GM10266 (cell line): Measurements from ENCODE around the gene CTXN1.

ENCODE experiments used
- DNase-seq: peaks from one replicate; pipeline ENCODE4 v3.0.0; 2012; ENCODE audit errors: extremely low spot score
- TF ChIP-seq, protein P1 (sequence below): IDR thresholded peaks from 2 replicates; pipeline ENCODE4 v1.5.1; 2012; ENCODE audit warnings: mild to moderate bottlenecking, low read depth; ENCODE audit not compliant: control insufficient read depth, insufficient read depth; ENCODE audit errors: missing control alignments

Gene CTXN1

DNA sequence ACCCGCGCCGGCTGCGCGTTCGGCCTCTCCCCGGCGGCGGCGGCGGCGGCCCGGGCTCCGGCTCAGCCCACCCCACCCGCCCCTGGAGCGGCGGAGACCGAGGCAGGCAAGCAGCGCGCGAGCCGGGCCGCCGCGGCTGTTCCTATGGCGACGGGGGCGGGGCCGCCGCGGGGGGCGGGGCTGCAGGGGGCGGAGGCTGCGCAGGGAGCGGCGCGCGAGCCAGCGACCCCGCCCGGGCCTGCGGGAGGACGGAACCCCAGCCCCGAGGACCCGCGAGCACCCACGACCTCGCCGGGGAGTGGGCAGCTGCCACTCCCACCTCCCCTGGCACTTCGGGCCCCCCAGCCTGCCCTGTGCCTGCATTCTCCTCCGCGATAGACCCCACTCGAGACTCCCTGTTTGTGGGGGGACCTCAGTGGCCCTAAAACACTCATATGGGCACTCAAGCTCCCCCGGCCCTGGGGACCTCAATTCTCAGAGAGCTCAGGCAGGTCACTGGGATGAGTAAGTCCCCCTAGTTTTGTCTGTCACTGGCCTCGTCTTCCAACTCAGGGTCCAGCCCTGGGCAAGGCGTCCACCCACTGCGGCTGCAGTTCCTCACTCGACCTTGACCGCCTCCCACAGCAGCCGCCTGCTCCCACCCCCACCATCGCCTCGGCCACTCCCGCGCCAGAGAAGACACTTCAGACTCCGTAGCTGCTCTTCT, at the start of gene CTXN1:
Gene CTXN1, minus strand, starts transcription at position 115 of the 706 bp plus-strand sequence. CDS start 597 bp downstream, outside the sequence.
- peak; percentile 96 for DNase-seq
- TF ChIP-seq, protein P1, sequence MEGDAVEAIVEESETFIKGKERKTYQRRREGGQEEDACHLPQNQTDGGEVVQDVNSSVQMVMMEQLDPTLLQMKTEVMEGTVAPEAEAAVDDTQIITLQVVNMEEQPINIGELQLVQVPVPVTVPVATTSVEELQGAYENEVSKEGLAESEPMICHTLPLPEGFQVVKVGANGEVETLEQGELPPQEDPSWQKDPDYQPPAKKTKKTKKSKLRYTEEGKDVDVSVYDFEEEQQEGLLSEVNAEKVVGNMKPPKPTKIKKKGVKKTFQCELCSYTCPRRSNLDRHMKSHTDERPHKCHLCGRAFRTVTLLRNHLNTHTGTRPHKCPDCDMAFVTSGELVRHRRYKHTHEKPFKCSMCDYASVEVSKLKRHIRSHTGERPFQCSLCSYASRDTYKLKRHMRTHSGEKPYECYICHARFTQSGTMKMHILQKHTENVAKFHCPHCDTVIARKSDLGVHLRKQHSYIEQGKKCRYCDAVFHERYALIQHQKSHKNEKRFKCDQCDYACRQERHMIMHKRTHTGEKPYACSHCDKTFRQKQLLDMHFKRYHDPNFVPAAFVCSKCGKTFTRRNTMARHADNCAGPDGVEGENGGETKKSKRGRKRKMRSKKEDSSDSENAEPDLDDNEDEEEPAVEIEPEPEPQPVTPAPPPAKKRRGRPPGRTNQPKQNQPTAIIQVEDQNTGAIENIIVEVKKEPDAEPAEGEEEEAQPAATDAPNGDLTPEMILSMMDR: no peak

DNA sequence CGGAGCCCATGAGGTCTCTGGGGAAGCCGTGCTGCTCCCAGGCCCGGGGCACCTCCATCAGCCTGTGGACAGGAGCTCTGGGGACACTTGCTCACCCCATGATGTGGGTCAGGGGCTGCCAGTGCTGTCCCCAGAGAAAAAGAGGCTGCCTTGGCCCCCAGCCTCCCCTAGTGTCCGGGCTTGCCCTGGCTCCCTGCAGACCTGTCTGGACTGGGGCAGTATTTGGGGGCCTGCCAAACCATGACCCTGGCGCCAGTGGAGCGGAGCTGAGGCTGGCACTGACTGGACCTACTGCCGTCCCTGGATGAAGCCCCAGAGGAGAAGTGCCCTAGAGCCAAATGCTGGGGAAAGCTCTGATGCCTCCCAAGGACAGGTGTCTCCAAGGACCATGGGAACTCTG, 49.1 kb upstream of the CTXN1 start:
- TF ChIP-seq, protein P1: no peak
- DNase-seq: no peak

DNA sequence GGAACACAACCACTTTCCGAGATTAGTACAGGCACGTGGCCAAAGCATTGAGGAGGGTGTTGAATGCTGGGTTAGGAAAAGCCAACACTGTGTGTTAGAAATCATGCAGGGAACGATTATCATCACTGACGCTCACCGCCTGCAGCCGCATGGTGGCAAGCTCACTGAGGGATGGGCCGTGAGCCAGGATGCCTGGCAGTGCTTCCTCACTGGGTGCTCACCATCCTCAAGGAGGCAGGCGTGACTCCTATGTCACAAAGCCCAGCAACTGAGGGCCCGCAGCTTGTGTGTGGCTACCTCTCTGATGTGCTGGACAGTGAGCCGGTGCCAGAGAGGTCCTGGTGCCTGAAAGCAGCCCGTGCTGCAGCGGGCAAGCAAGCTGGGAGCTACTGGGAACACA, 47.9 kb upstream of the CTXN1 start:
- TF ChIP-seq, protein P1: no peak
- DNase-seq: no peak

DNA sequence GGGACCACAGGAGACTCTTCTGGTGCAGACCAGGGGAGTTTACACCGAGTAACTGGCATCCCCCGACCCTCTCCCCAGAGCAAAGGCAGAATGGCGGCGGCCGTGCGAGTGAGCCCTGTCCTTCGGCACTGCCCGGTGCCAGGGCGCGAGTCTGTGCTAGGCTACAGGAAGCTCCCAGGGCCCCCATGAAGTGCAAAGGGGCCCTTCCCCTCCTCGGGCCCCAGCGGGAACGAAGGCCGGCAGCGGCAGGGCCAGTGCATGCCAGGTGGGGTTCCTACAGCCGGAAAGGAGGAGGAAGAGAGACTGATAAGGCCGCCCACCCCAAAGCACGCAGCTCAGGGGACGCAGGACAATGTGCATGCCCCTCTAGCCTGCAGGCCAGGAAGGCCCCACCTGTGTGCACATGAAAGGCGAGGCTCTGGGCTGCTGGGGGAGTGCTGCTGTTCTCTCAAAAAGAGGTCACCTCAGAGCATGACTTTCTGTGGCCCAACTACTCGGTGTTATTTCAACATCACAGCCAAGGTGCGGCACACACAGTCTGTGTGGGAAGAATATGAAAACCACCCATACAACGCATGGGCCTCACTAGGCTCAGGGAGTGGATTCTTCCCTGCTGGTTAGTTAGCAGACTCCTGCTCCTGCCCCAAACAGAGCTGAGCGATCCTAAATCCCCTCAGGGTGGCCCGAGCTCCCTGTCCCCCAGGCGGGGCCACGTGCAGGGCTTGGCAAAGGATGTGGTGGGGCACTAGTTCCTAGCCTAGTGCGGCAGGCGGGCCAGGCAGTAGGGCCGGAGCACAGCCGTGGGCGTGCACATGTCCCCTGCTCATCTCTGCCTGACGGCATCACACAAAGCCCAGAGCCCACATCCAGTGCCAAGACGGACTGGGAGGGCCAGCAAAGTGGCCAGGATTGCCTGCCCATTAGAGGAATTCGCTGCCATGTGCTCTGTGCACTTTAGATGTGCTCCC, 45.9 kb upstream of the CTXN1 start:
- DNase-seq: no peak
- TF ChIP-seq, protein P1: no peak

DNA sequence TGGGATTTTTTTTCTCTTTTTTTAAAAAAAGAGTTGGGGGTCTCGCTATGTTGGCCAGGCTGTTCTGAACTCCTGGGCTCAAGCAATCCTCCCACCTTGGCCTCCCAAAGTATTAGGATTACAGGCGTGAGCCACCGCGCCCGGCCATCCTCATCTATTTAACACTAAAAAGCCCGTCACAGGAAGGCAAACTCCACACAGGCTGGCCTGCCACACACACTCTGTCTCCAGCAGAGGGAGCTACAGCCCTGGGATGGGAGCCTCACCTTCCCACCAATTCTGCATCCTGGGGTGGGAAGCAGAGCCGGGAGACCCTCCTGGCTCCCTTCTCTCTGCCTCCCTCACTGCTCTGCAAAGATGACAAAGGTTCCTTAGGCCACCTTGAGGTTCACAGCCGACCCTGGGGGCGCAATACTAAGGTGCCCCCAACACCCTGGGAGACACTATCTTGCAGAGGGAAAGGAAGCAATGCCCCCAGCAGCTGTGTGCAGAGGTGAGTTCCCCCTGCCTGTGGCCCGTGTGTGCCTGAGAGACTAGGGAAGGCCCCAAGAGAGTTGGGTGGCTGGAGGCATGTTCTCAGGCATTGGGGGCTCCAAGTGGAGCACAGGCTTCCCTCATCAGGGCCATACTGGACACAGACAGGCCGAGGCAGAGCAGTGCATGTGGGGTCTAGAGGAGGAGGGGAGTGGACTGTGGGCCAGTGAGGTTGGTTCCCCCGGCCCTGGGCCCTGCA, 44.9 kb upstream of the CTXN1 start:
- DNase-seq: peak; percentile 59
- TF ChIP-seq, protein P1: peak; percentile 83

DNA sequence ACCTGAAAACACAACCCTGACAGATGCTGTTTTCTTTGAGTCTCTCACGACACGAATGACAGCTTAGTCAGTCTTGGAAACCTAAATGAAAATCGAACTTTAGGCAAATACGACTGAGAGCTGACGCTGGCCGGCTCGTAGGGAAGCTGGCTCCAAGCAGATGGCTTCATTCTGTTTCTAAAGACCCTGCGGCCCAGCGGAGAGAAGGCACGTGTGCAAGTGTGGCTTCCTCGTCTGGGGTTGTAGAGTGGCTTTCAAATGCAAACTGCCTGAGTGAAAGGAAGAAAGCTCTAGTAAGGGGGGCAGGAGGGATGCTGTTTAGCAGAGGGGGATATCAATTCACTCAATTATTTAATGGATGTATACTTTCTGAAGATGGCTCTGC, 43.6 kb upstream of the CTXN1 start:
- TF ChIP-seq, protein P1: no peak
- no peak for DNase-seq
